SH-SY5Y (cell line): ENCODE results near the gene CCDC85C.

ENCODE experiments used
- GATA2 ChIP-seq: IDR thresholded peaks from 2 replicates; pipeline ENCODE4 v1.6.1; 2011; ENCODE audit warnings: mild to moderate bottlenecking, low read depth, low read length
- GATA3 ChIP-seq: IDR thresholded peaks from 2 replicates; pipeline ENCODE4 v1.6.1; 2011; ENCODE audit warnings: low read depth, mild to moderate bottlenecking, low read length, moderate library complexity

- TF ChIP-seq GATA3, result no peak
- no peak for TF ChIP-seq GATA2
Observed at GRCh38 chr14:99552572-99553216, 51.3 kb downstream of the CCDC85C start.
